ENCODE measurements around the gene SIAH3.
"Not testable (repeated sequence)": the region's sequence is repeated elsewhere in the genome, so short reads cannot be mapped to it uniquely, and the experiment has no call there.

The SIAH3 gene

GRCh38 chr13:45851171-45851921, at the start of gene SIAH3:
Gene SIAH3, minus strand, starts transcription at chr13:45851753. Its CDS starts 124 bp downstream, at chr13:45851629.
- peak; percentile 80 for DNase-seq (ENCODE audit: low read depth, low spot score)

- DNase-seq (ENCODE audit: low read depth, low spot score) = no peak
Measured at GRCh38 chr13:45899406-45899805, 47.9 kb upstream of the SIAH3 start.

GRCh38 chr13:45897562-45897961, 46.0 kb upstream of the SIAH3 start:
- no peak for DNase-seq (ENCODE audit: low read depth, low spot score)

GRCh38 chr13:45896285-45896684, 44.7 kb upstream of the SIAH3 start:
- DNase-seq (ENCODE audit: low read depth, low spot score) = no peak

- no peak for DNase-seq (ENCODE audit: low read depth, low spot score)
Measured at GRCh38 chr13:45895881-45896280, 44.3 kb upstream of the SIAH3 start.

GRCh38 chr13:45892513-45892912, 41.0 kb upstream of the SIAH3 start:
- no peak for DNase-seq (ENCODE audit: low read depth, low spot score)

- no peak for DNase-seq (ENCODE audit: low read depth, low spot score)
Measured at GRCh38 chr13:45889590-45890243, 38.2 kb upstream of the SIAH3 start.

- DNase-seq (ENCODE audit: low read depth, low spot score) = no peak
Measured at GRCh38 chr13:45886466-45886865, 34.9 kb upstream of the SIAH3 start.

- no peak for DNase-seq (ENCODE audit: low read depth, low spot score)
Measured at GRCh38 chr13:45885194-45885593, 33.6 kb upstream of the SIAH3 start.

- peak; percentile 77 for DNase-seq (ENCODE audit: low read depth, low spot score)
Measured at GRCh38 chr13:45882626-45883025, 31.1 kb upstream of the SIAH3 start.

GRCh38 chr13:45881353-45881752, 29.8 kb upstream of the SIAH3 start:
- no peak for DNase-seq (ENCODE audit: low read depth, low spot score)

GRCh38 chr13:45880242-45880641, 28.7 kb upstream of the SIAH3 start:
- no peak for DNase-seq (ENCODE audit: low read depth, low spot score)

GRCh38 chr13:45879666-45880065, 28.1 kb upstream of the SIAH3 start:
- peak; percentile 54 for DNase-seq (ENCODE audit: low read depth, low spot score)

- DNase-seq (ENCODE audit: low read depth, low spot score) = no peak
Measured at GRCh38 chr13:45878966-45879365, 27.4 kb upstream of the SIAH3 start.

GRCh38 chr13:45876781-45877180, 25.2 kb upstream of the SIAH3 start:
- DNase-seq (ENCODE audit: low read depth, low spot score) = no peak

- DNase-seq (ENCODE audit: low read depth, low spot score) = no peak
Measured at GRCh38 chr13:45875951-45876350, 24.4 kb upstream of the SIAH3 start.

- DNase-seq (ENCODE audit: low read depth, low spot score) = peak; percentile 58
Measured at GRCh38 chr13:45873491-45874325, 22.2 kb upstream of the SIAH3 start.

GRCh38 chr13:45872566-45872965, 21.0 kb upstream of the SIAH3 start:
- DNase-seq (ENCODE audit: low read depth, low spot score) = no peak

- not testable (repeated sequence) for DNase-seq (ENCODE audit: low read depth, low spot score)
Measured at GRCh38 chr13:45871201-45871600, 19.6 kb upstream of the SIAH3 start.

- DNase-seq (ENCODE audit: low read depth, low spot score) = no peak
Measured at GRCh38 chr13:45870232-45870631, 18.7 kb upstream of the SIAH3 start.

GRCh38 chr13:45865414-45865813, 13.9 kb upstream of the SIAH3 start:
- DNase-seq (ENCODE audit: low read depth, low spot score) = no peak
